Measurements from ENCODE around the gene SLC30A2.
"Not testable (repeated sequence)": the region's sequence is repeated elsewhere in the genome, so short reads cannot be mapped to it uniquely, and the experiment has no call there.

The SLC30A2 gene

GRCh38 chr1:26045722-26046245 lies at the start of gene SLC30A2:
Gene SLC30A2, minus strand, starts transcription at chr1:26046118. Its CDS starts 222 bp downstream, at chr1:26045896.
- H3K4me3 ChIP-seq (ENCODE audit: low read depth, low read length), result no peak within 1 kb of the TSS
- DNase-seq (ENCODE audit: low read depth), result no peak
- TF ChIP-seq CTCF (conservative IDR thresholded peaks at IDR 0.05; ENCODE audit: low read depth, low read length), result no peak

- no peak overlapping the region for H3K4me3 ChIP-seq (ENCODE audit: low read depth, low read length)
- peak; percentile 43 for TF ChIP-seq CTCF (conservative IDR thresholded peaks at IDR 0.05; ENCODE audit: low read depth, low read length)
- peak; percentile 66 for DNase-seq (ENCODE audit: low read depth)
Observed at GRCh38 chr1:26094677-26095383, 48.9 kb upstream of the SLC30A2 start.

GRCh38 chr1:26094076-26094669 lies 48.3 kb upstream of the SLC30A2 start:
- no peak for TF ChIP-seq CTCF (conservative IDR thresholded peaks at IDR 0.05; ENCODE audit: low read depth, low read length)
- no peak overlapping the region for H3K4me3 ChIP-seq (ENCODE audit: low read depth, low read length)

GRCh38 chr1:26093569-26093968 lies 47.7 kb upstream of the SLC30A2 start:
- not testable (repeated sequence) for H3K4me3 ChIP-seq (ENCODE audit: low read depth, low read length); DNase-seq (ENCODE audit: low read depth)

More at GRCh38 chr1:26094076-26094669, 48.3 kb upstream of the SLC30A2 start:
- DNase-seq (ENCODE audit: low read depth), result no peak

GRCh38 chr1:26092422-26092821 lies 46.5 kb upstream of the SLC30A2 start:
- no peak for TF ChIP-seq CTCF (conservative IDR thresholded peaks at IDR 0.05; ENCODE audit: low read depth, low read length)
- DNase-seq (ENCODE audit: low read depth), result no peak
- no peak overlapping the region for H3K4me3 ChIP-seq (ENCODE audit: low read depth, low read length)

- no peak for DNase-seq (ENCODE audit: low read depth)
- no peak for TF ChIP-seq CTCF (conservative IDR thresholded peaks at IDR 0.05; ENCODE audit: low read depth, low read length)
- H3K4me3 ChIP-seq (ENCODE audit: low read depth, low read length), result no peak overlapping the region
Observed at GRCh38 chr1:26090893-26091292, 45.0 kb upstream of the SLC30A2 start.

- no peak overlapping the region for H3K4me3 ChIP-seq (ENCODE audit: low read depth, low read length)
- DNase-seq (ENCODE audit: low read depth), result no peak
- TF ChIP-seq CTCF (conservative IDR thresholded peaks at IDR 0.05; ENCODE audit: low read depth, low read length), result no peak
Observed at GRCh38 chr1:26089125-26089524, 43.2 kb upstream of the SLC30A2 start.
